ENCODE results near the gene IL5RA. TPM values are rescaled to one million over a fixed set of nuclear protein-coding genes. Genes with fewer than 3 reads are reported as not detected.
A peak's percentile ranks its signal among the peaks of the same experiment; 100 is the strongest.

The IL5RA gene
- total and polyA plus RNA-seq, 7 experiments from 2014 or later, result 1.1 to 8.7 TPM; not detected in 5

- Mint-ChIP-seq H3K4me3 (no peak overlapping the region), H3K27ac (peak overlapping the region in 1 of 9 donors; percentile 66), H3K27me3 (peaks cover 0 to 11% (median 8%) of the 10 kb centered on the region in 5 donors), H3K36me3 (no peaks in the 10 kb centered on the region), H3K4me1 (peaks cover 0 to 4% (median 0%) of the 10 kb centered on the region in 7 donors), H3K9me3 (peaks cover 0 to 2% (median 0%) of the 10 kb centered on the region in 11 donors)
- no peaks in the 10 kb centered on the region for H3K9me3 ChIP-seq (ENCODE audit: control insufficient read depth in 2 of 3, low read length in 3 of 3)
- ChIA-PET CTCF (no interaction called here), POLR2A (no interaction called here)
- DNase-seq, result no peak
- H3K36me3 ChIP-seq (ENCODE audit: control insufficient read depth in 2 of 3, insufficient read depth in 3 of 3, low read length in 3 of 3), result no peaks in the 10 kb centered on the region
- ATAC-seq, result no peak
- H3K27ac ChIP-seq (ENCODE audit: low read depth, low read length), result no peak overlapping the region
- H3K27me3 ChIP-seq (ENCODE audit: control insufficient read depth in 2 of 2, insufficient read depth in 2 of 2, low read length in 2 of 2), result no peaks in the 10 kb centered on the region
- intact Hi-C loops (cut with micrococcal nuclease), result no loop called here
- no peak overlapping the region for H3K4me3 ChIP-seq (ENCODE audit: low read length)
- H3K4me1 ChIP-seq (ENCODE audit: control insufficient read depth in 2 of 2, insufficient read depth in 2 of 2, low read length in 2 of 2), result no peaks in the 10 kb centered on the region
Observed at GRCh38 chr3:3101660-3102458, 8.3 kb downstream of the IL5RA start.

GRCh38 chr3:3097958-3098357 is 12.2 kb downstream of the IL5RA start:
- no peak overlapping the region for H3K4me3 ChIP-seq (ENCODE audit: low read length)
- Mint-ChIP-seq H3K9me3 (peaks cover 0 to 2% (median 0%) of the 10 kb centered on the region in 11 donors), H3K36me3 (no peaks in the 10 kb centered on the region), H3K4me1 (no peaks in the 10 kb centered on the region), H3K27ac (no peak overlapping the region), H3K4me3 (no peak overlapping the region), H3K27me3 (peaks cover 0 to 5% (median 0%) of the 10 kb centered on the region in 5 donors)
- ATAC-seq (no peak), DNase-seq (no peak)
- H3K27ac ChIP-seq (ENCODE audit: low read depth, low read length), result no peak overlapping the region
- intact Hi-C loops (cut with micrococcal nuclease), result no loop called here
- no peaks in the 10 kb centered on the region for H3K36me3 ChIP-seq (ENCODE audit: control insufficient read depth in 2 of 3, insufficient read depth in 3 of 3, low read length in 3 of 3)
- H3K4me1 ChIP-seq (ENCODE audit: control insufficient read depth in 2 of 2, insufficient read depth in 2 of 2, low read length in 2 of 2), result no peaks in the 10 kb centered on the region
- no peaks in the 10 kb centered on the region for H3K9me3 ChIP-seq (ENCODE audit: control insufficient read depth in 2 of 3, low read length in 3 of 3)
- ChIA-PET CTCF (no interaction called here), POLR2A (no interaction called here)
- no peaks in the 10 kb centered on the region for H3K27me3 ChIP-seq (ENCODE audit: control insufficient read depth in 2 of 2, insufficient read depth in 2 of 2, low read length in 2 of 2)

GRCh38 chr3:3089017-3089416 is 21.2 kb downstream of the IL5RA start:
- H3K4me1 ChIP-seq (ENCODE audit: control insufficient read depth in 2 of 2, insufficient read depth in 2 of 2, low read length in 2 of 2), result no peaks in the 10 kb centered on the region
- no peak for DNase-seq
- intact Hi-C loops (cut with micrococcal nuclease), result no loop called here
- ChIA-PET POLR2A (interaction anchor here (0.6 kb wide), 1 partner anchor 143 kb away, joined by 3 read pairs; no protein-coding TSS in a partner anchor), CTCF (interaction anchor here (0.6 kb wide), 1 partner anchor 9 kb away, joined by 3 read pairs; no protein-coding TSS in a partner anchor)
- Mint-ChIP-seq H3K36me3 (no peaks in the 10 kb centered on the region), H3K27ac (no peak overlapping the region), H3K4me3 (no peak overlapping the region), H3K4me1 (peaks cover 0 to 6% (median 0%) of the 10 kb centered on the region in 7 donors), H3K27me3 (no peaks in the 10 kb centered on the region), H3K9me3 (peaks cover 0 to 3% (median 0%) of the 10 kb centered on the region in 11 donors)
- H3K27me3 ChIP-seq (ENCODE audit: control insufficient read depth in 2 of 2, insufficient read depth in 2 of 2, low read length in 2 of 2), result no peaks in the 10 kb centered on the region
- H3K4me3 ChIP-seq (ENCODE audit: low read length), result no peak overlapping the region
- ATAC-seq, result peak; percentile 34
- H3K27ac ChIP-seq (ENCODE audit: low read depth, low read length), result no peak overlapping the region
- no peaks in the 10 kb centered on the region for H3K9me3 ChIP-seq (ENCODE audit: control insufficient read depth in 2 of 3, low read length in 3 of 3)
- H3K36me3 ChIP-seq (ENCODE audit: control insufficient read depth in 2 of 3, insufficient read depth in 3 of 3, low read length in 3 of 3), result no peaks in the 10 kb centered on the region

GRCh38 chr3:3087716-3088465 is 22.3 kb downstream of the IL5RA start:
- H3K36me3 Mint-ChIP-seq, result no peaks in the 10 kb centered on the region
- intact Hi-C loops (cut with micrococcal nuclease), result no loop called here
- no peaks in the 10 kb centered on the region for H3K27me3 ChIP-seq (ENCODE audit: control insufficient read depth in 2 of 2, insufficient read depth in 2 of 2, low read length in 2 of 2)
- H3K4me3 Mint-ChIP-seq, result no peak overlapping the region
- H3K4me3 ChIP-seq (ENCODE audit: low read length), result no peak overlapping the region
- ChIA-PET CTCF (interaction anchor here (0.6 kb wide), 1 partner anchor 8 kb away, joined by 3 read pairs; no protein-coding TSS in a partner anchor), POLR2A (interaction anchor here (0.7 kb wide), 1 partner anchor 1199 kb away, joined by 3 read pairs; no protein-coding TSS in a partner anchor)
- H3K27ac ChIP-seq (ENCODE audit: low read depth, low read length), result no peak overlapping the region
- H3K27ac Mint-ChIP-seq, result no peak overlapping the region
- peaks cover 0 to 6% (median 0%) of the 10 kb centered on the region in 7 donors for H3K4me1 Mint-ChIP-seq
- H3K9me3 Mint-ChIP-seq, result peaks cover 0 to 3% (median 0%) of the 10 kb centered on the region in 11 donors
- no peaks in the 10 kb centered on the region for H3K9me3 ChIP-seq (ENCODE audit: control insufficient read depth in 2 of 3, low read length in 3 of 3)
- ATAC-seq, result no peak
- no peaks in the 10 kb centered on the region for H3K27me3 Mint-ChIP-seq
- H3K36me3 ChIP-seq (ENCODE audit: control insufficient read depth in 2 of 3, insufficient read depth in 3 of 3, low read length in 3 of 3), result no peaks in the 10 kb centered on the region
- H3K4me1 ChIP-seq (ENCODE audit: control insufficient read depth in 2 of 2, insufficient read depth in 2 of 2, low read length in 2 of 2), result no peaks in the 10 kb centered on the region
- DNase-seq, result no peak

DNA sequence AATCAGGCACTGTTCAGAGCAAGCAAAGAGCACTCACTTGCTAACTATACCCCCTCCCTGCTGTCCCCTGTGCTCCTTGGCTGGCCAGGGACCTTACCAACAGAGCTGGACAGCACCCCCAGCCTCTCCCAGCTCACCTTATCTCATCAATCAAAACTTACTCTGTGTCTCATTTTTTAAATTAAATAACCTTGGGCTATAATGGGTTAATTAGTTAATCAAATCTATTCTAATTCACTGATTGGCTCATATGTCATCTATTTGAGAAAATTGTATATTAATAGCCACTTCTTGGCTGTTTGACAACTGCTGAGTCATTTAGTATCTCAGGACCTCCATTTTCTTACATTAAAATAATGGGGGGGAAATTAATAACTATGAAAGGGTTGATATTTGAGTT is 22.9 kb downstream of the IL5RA start:
- intact Hi-C loops (cut with micrococcal nuclease), result no loop called here
- no peak overlapping the region for H3K4me3 Mint-ChIP-seq
- no peak overlapping the region for H3K4me3 ChIP-seq (ENCODE audit: low read length)
- no peaks in the 10 kb centered on the region for H3K27me3 Mint-ChIP-seq
- H3K27ac ChIP-seq (ENCODE audit: low read depth, low read length), result no peak overlapping the region
- DNase-seq (no peak), ATAC-seq (no peak)
- no peaks in the 10 kb centered on the region for H3K36me3 ChIP-seq (ENCODE audit: control insufficient read depth in 2 of 3, insufficient read depth in 3 of 3, low read length in 3 of 3)
- ChIA-PET POLR2A (no interaction called here), CTCF (no interaction called here)
- no peak overlapping the region for H3K27ac Mint-ChIP-seq
- H3K36me3 Mint-ChIP-seq, result no peaks in the 10 kb centered on the region
- peaks cover 0 to 3% (median 0%) of the 10 kb centered on the region in 11 donors for H3K9me3 Mint-ChIP-seq
- H3K4me1 ChIP-seq (ENCODE audit: control insufficient read depth in 2 of 2, insufficient read depth in 2 of 2, low read length in 2 of 2), result no peaks in the 10 kb centered on the region
- H3K27me3 ChIP-seq (ENCODE audit: control insufficient read depth in 2 of 2, insufficient read depth in 2 of 2, low read length in 2 of 2), result no peaks in the 10 kb centered on the region
- H3K9me3 ChIP-seq (ENCODE audit: control insufficient read depth in 2 of 3, low read length in 3 of 3), result no peaks in the 10 kb centered on the region
- peaks cover 0 to 6% (median 0%) of the 10 kb centered on the region in 7 donors for H3K4me1 Mint-ChIP-seq

GRCh38 chr3:3086239-3086638 is 23.9 kb downstream of the IL5RA start:
- Histone ChIP-seq H3K4me3 (ENCODE audit: low read length) (no peak overlapping the region), H3K9me3 (ENCODE audit: control insufficient read depth in 2 of 3, low read length in 3 of 3) (no peaks in the 10 kb centered on the region), H3K4me1 (ENCODE audit: control insufficient read depth in 2 of 2, insufficient read depth in 2 of 2, low read length in 2 of 2) (no peaks in the 10 kb centered on the region), H3K27ac (ENCODE audit: low read depth, low read length) (no peak overlapping the region), H3K27me3 (ENCODE audit: control insufficient read depth in 2 of 2, insufficient read depth in 2 of 2, low read length in 2 of 2) (no peaks in the 10 kb centered on the region), H3K36me3 (ENCODE audit: control insufficient read depth in 2 of 3, insufficient read depth in 3 of 3, low read length in 3 of 3) (no peaks in the 10 kb centered on the region)
- no peak for DNase-seq
- no peaks in the 10 kb centered on the region for H3K36me3 Mint-ChIP-seq
- H3K4me3 Mint-ChIP-seq, result no peak overlapping the region
- H3K27ac Mint-ChIP-seq, result peak overlapping the region in 1 of 9 donors; percentile 12
- ChIA-PET POLR2A (no interaction called here), CTCF (no interaction called here)
- H3K4me1 Mint-ChIP-seq, result peaks cover 0 to 6% (median 0%) of the 10 kb centered on the region in 7 donors
- no peak for ATAC-seq
- intact Hi-C loops (cut with micrococcal nuclease), result no loop called here
- H3K27me3 Mint-ChIP-seq, result peaks cover 0 to under 1% (median 0%) of the 10 kb centered on the region in 5 donors
- H3K9me3 Mint-ChIP-seq, result peaks cover 0 to 3% (median 0%) of the 10 kb centered on the region in 11 donors
